Osteoblast (primary cell): ENCODE results near the gene TTLL9. TPM values are rescaled to one million over a fixed set of nuclear protein-coding genes. Genes with fewer than 3 reads are reported as not detected.
"Not testable (repeated sequence)": the region's sequence is repeated elsewhere in the genome, so short reads cannot be mapped to it uniquely, and the experiment has no call there.

Source experiments
- DNase-seq: peaks from one replicate; pipeline ENCODE4 v3.0.0; 2011; ENCODE audit warnings: low spot score, mixed read lengths; ENCODE audit not compliant: insufficient read length; ENCODE audit errors: missing footprints
- H2AFZ ChIP-seq: 2 replicates; pipeline ENCODE4 v1.6.0; 2011; ENCODE audit warnings: mild to moderate bottlenecking, low read length
- H3K27ac ChIP-seq: 2 replicates; pipeline ENCODE4 v1.5.1; 2011; ENCODE audit warnings: mild to moderate bottlenecking, low read depth, low read length, moderate library complexity
- H3K27me3 ChIP-seq: 2 replicates; pipeline ENCODE4 v1.6.0; 2012; ENCODE audit warnings: mild to moderate bottlenecking, control low read depth, inconsistent platforms, low read length, moderate library complexity; ENCODE audit not compliant: insufficient read depth
- H3K36me3 ChIP-seq: 2 replicates; pipeline ENCODE4 v1.5.1; 2011; ENCODE audit warnings: mild to moderate bottlenecking, low read length, control low read depth, moderate library complexity; ENCODE audit not compliant: insufficient read depth
- H3K4me1 ChIP-seq: 2 replicates; pipeline ENCODE4 v1.5.1; 2011; ENCODE audit warnings: mild to moderate bottlenecking, low read length, control low read depth, moderate library complexity; ENCODE audit not compliant: insufficient read depth
- H3K4me2 ChIP-seq: 2 replicates; pipeline ENCODE4 v1.6.0; 2011; ENCODE audit warnings: mild to moderate bottlenecking, low read length; ENCODE audit not compliant: insufficient read depth
- H3K4me3 ChIP-seq: fragments of 200-600 bp; sonication (generic); 3 replicates; pipeline ENCODE4 v1.5.1; 2012; ENCODE audit warnings: mild to moderate bottlenecking, low read length, inconsistent platforms; ENCODE audit not compliant: insufficient read depth
- H3K79me2 ChIP-seq: 2 replicates; pipeline ENCODE4 v1.6.0; 2012; ENCODE audit warnings: mild to moderate bottlenecking, low read length, control low read depth, inconsistent platforms; ENCODE audit not compliant: insufficient read depth
- H3K9me3 ChIP-seq: 2 replicates; pipeline ENCODE4 v1.5.1; 2011; ENCODE audit warnings: low read depth, low read length, control low read depth
- H4K20me1 ChIP-seq: 2 replicates; pipeline ENCODE4 v1.6.0; 2012; ENCODE audit warnings: mild to moderate bottlenecking, low read length, control low read depth; ENCODE audit not compliant: insufficient read depth
- total RNA-seq: library from RNA; depleted of rRNA; stranded (reverse); fragments of >200 nt; gene quantifications from 2 replicates; pipeline ENCODE4 v1.2.3, GENCODE V29; 2012
- TF ChIP-seq, protein P1 (sequence below): IDR thresholded peaks from 2 replicates; pipeline ENCODE4 v1.5.1; 2011; ENCODE audit warnings: mild to moderate bottlenecking, low read depth, low read length, moderate library complexity; ENCODE audit errors: extremely low read depth

Gene TTLL9
- total RNA-seq, 1 donor: 0.72 TPM

DNA sequence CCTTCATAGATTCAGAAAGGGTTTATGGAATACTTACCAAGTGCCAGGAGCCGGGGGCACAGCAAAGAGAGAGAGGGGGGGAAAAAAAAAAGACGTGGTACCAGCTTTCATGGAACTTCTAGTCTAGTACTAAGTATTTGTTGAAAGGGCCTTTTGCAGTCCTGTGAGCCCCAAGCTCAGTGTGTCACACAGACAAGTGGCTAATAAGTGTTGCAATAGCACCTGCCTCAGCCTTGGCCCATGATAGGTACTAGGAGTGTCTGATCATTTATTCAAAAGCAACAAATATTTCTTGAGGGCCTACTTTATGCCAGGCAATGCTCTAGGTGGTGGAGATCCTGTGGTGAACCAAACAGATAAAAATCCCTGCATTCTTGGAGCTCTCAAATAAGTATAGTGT is 43.4 kb upstream of the TTLL9 start:
- Histone ChIP-seq H3K79me2 (no peaks in the 10 kb centered on the region), H3K27ac (no peak overlapping the region), H3K9me3 (no peaks in the 10 kb centered on the region), H3K4me3 (no peak overlapping the region), H3K27me3 (no peaks in the 10 kb centered on the region), H3K36me3 (no peaks in the 10 kb centered on the region), H3K4me1 (peaks cover 3% of the 10 kb centered on the region), H3K4me2 (no peak overlapping the region), H4K20me1 (peaks cover 2% of the 10 kb centered on the region), H2AFZ (no peak overlapping the region)
- TF ChIP-seq, protein P1, sequence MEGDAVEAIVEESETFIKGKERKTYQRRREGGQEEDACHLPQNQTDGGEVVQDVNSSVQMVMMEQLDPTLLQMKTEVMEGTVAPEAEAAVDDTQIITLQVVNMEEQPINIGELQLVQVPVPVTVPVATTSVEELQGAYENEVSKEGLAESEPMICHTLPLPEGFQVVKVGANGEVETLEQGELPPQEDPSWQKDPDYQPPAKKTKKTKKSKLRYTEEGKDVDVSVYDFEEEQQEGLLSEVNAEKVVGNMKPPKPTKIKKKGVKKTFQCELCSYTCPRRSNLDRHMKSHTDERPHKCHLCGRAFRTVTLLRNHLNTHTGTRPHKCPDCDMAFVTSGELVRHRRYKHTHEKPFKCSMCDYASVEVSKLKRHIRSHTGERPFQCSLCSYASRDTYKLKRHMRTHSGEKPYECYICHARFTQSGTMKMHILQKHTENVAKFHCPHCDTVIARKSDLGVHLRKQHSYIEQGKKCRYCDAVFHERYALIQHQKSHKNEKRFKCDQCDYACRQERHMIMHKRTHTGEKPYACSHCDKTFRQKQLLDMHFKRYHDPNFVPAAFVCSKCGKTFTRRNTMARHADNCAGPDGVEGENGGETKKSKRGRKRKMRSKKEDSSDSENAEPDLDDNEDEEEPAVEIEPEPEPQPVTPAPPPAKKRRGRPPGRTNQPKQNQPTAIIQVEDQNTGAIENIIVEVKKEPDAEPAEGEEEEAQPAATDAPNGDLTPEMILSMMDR: no peak
- no peak for DNase-seq

DNA sequence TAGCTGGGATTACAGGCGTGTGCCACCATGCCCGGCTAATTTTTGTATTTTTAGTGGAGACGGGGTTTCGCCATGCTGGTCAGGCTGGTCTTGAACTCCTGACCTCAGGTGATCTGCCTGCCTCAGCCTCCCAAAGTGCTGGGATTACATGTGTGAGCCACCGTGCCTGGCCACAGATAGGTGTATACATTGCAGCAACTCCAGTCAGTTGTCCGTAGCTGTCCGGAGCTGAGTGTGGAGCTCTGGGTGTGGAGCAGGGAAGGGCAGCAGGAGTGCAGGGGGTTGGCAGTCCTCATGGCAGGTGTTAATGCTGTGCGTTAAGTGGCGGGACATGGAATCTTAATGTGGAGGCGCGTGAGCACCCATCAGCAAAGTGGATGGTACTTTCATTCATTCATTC is 42.4 kb upstream of the TTLL9 start:
- H4K20me1 ChIP-seq, H3K36me3 ChIP-seq, H3K27ac ChIP-seq, H3K79me2 ChIP-seq, H2AFZ ChIP-seq, H3K4me3 ChIP-seq, H3K27me3 ChIP-seq, H3K4me1 ChIP-seq, DNase-seq, H3K9me3 ChIP-seq, H3K4me2 ChIP-seq: not testable (repeated sequence)

DNA sequence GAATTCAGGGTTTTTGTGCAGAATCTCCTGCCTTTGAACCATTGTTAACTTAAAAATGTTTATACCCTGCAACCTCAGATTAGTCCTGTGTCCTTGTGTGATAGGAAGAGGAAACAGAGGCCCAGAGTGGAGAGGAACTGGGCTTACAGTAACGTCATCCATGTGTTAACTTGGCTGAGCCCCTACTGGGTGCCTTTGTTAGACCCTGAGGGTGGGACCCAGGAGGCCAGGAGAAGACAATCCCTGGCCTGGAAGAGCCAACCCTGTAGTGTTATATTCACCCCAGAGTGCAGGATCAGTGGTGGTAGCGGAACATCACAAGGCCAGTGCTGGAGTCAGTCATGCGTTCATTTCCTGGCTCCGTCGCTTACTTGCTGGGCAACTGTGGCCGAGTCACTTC is 40.7 kb upstream of the TTLL9 start:
- no peaks in the 10 kb centered on the region for H3K9me3 ChIP-seq
- TF ChIP-seq, protein P1: no peak
- H3K4me3 ChIP-seq: no peak overlapping the region
- H3K4me2 ChIP-seq: no peak overlapping the region
- no peak overlapping the region for H3K27ac ChIP-seq
- no peaks in the 10 kb centered on the region for H3K79me2 ChIP-seq
- H4K20me1 ChIP-seq: peaks cover 4% of the 10 kb centered on the region
- H3K36me3 ChIP-seq: no peaks in the 10 kb centered on the region
- peak; percentile 32 for DNase-seq
- H3K4me1 ChIP-seq: no peaks in the 10 kb centered on the region
- no peak overlapping the region for H2AFZ ChIP-seq
- H3K27me3 ChIP-seq: peaks cover 3% of the 10 kb centered on the region

DNA sequence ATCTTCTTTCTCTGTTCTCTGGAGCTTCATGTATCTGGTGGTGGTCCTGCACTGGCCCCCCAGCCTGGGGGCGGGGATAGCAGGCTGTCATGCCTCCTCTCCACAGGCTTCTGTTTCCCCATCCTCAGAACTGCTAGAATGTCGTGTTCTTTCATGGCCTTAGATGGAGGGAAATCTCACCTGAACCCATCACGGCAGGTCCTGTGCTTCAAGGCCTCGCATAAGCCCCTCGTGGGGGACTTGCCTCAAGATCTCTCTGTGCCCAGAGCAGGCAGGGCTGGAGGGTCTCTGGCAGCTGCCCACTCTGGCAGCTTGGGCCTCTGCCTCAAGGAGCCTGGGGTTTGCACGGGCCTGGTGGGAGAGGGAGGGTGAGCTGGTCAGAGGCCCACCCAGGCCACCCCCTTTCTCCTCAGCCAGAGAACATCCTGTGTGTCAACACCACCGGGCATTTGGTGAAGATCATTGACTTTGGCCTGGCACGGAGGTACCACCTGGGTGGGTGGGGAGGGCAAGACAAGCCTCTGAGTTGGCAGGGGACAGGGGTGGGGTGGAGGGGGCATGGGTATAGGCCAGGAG is 39.9 kb upstream of the TTLL9 start:
- peaks cover 8% of the 10 kb centered on the region for H4K20me1 ChIP-seq
- no peak overlapping the region for H3K4me2 ChIP-seq
- H3K4me3 ChIP-seq: no peak overlapping the region
- peaks cover 3% of the 10 kb centered on the region for H3K27me3 ChIP-seq
- H3K36me3 ChIP-seq: no peaks in the 10 kb centered on the region
- peaks cover under 1% of the 10 kb centered on the region for H3K4me1 ChIP-seq
- TF ChIP-seq, protein P1: no peak
- no peak overlapping the region for H2AFZ ChIP-seq
- H3K9me3 ChIP-seq: no peaks in the 10 kb centered on the region
- DNase-seq: peak; percentile 77
- H3K27ac ChIP-seq: no peak overlapping the region
- no peaks in the 10 kb centered on the region for H3K79me2 ChIP-seq
